GM18868 (cell line): ENCODE results near the gene ROBO2.

ENCODE experiments used
- ATAC-seq: cut with Tn5 transposase; IDR thresholded peaks from one replicate; pipeline ENCODE4 v1.9.1; 2021; ENCODE audit warnings: mild to moderate bottlenecking, moderate library complexity; ENCODE audit not compliant: unreplicated experiment

The ROBO2 gene

GRCh38 chr3:77052733-77053670, 13.1 kb downstream of the ROBO2 start:
- ATAC-seq: no peak

- no peak for ATAC-seq
These were observed 13.9 kb downstream of the ROBO2 start for GRCh38 chr3:77053795-77054194.

GRCh38 chr3:77055841-77056341, 16.0 kb downstream of the ROBO2 start:
- no peak for ATAC-seq

- ATAC-seq: no peak
These were observed 19.5 kb downstream of the ROBO2 start for GRCh38 chr3:77059354-77059753.

- ATAC-seq: no peak
These were observed 23.5 kb downstream of the ROBO2 start for GRCh38 chr3:77063423-77063822.

- ATAC-seq: no peak
These were observed 25.9 kb downstream of the ROBO2 start for GRCh38 chr3:77065750-77066149.

GRCh38 chr3:77066829-77067228, 26.9 kb downstream of the ROBO2 start:
- ATAC-seq: no peak

- no peak for ATAC-seq
These were observed 28.9 kb downstream of the ROBO2 start for GRCh38 chr3:77068808-77069207.

GRCh38 chr3:77071364-77071763, 31.5 kb downstream of the ROBO2 start:
- no peak for ATAC-seq

- no peak for ATAC-seq
These were observed 31.9 kb downstream of the ROBO2 start for GRCh38 chr3:77071809-77072208.

GRCh38 chr3:77072232-77072631, 32.3 kb downstream of the ROBO2 start:
- ATAC-seq: no peak

- ATAC-seq: no peak
These were observed 38.4 kb downstream of the ROBO2 start for GRCh38 chr3:77078279-77078678.

GRCh38 chr3:77079988-77080610, 40.2 kb downstream of the ROBO2 start:
- ATAC-seq: no peak

- no peak for ATAC-seq
These were observed 41.4 kb downstream of the ROBO2 start for GRCh38 chr3:77081240-77081661.

- ATAC-seq: no peak
These were observed 44.6 kb downstream of the ROBO2 start for GRCh38 chr3:77084511-77084910.

GRCh38 chr3:77086408-77086807, 46.5 kb downstream of the ROBO2 start:
- ATAC-seq: no peak

- no peak for ATAC-seq
These were observed 51.9 kb downstream of the ROBO2 start for GRCh38 chr3:77091809-77092208.

GRCh38 chr3:77093101-77093500, 53.2 kb downstream of the ROBO2 start:
- ATAC-seq: no peak

- ATAC-seq: no peak
These were observed 56.2 kb downstream of the ROBO2 start for GRCh38 chr3:77096145-77096544.

GRCh38 chr3:77096966-77097890, 57.3 kb downstream of the ROBO2 start:
- no peak for ATAC-seq
